GOT3 (cell line): ENCODE measurements around the gene ANKRD36.
"Not testable (repeated sequence)": the region's sequence is repeated elsewhere in the genome, so short reads cannot be mapped to it uniquely, and the experiment has no call there.

Experiments used
- DNase-seq: peaks from one replicate; lab custom pipeline; 2025; ENCODE audit warnings: mixed read lengths; lab: John Stamatoyannopoulos, UW

ANKRD36 gene

GRCh38 chr2:97293687-97294086 is 180.7 kb downstream of the ANKRD36 start:
- DNase-seq: not testable (repeated sequence)
